T-cell (primary cell): ENCODE results near the gene LRFN4. TPM values are rescaled to one million over a fixed set of nuclear protein-coding genes. Genes with fewer than 3 reads are reported as not detected.
"Not testable (repeated sequence)": the region's sequence is repeated elsewhere in the genome, so short reads cannot be mapped to it uniquely, and the experiment has no call there.

ENCODE experiments used
- ATAC-seq, 4 experiments: fragments of 200-7000 bp in 3 of 4; fragments of 150-1000 bp in 1 of 4; cut with Tn5 transposase; replicated peaks in 1 of 4; 1 replicate in 3 of 4; 2 replicates in 1 of 4; pipeline ENCODE4 v1.10.0; 2021; ENCODE audit warnings: moderate library complexity in 3 of 4, mild to moderate bottlenecking in 2 of 4, moderate number of reproducible peaks in 1 of 4
- CTCF ChIA-PET, 2 donors: fragments of 300-600 bp; sonication (Branson Sonifier 250); formaldehyde crosslinking; loops; one replicate each; lab custom pipeline; 2022; ENCODE audit warnings: antibody characterized with exemption in 2 of 2; lab: Charles Lee
- POLR2A ChIA-PET, 2 donors: fragments of 300-600 bp; sonication (Branson Sonifier 250); formaldehyde crosslinking; loops; one replicate each; lab custom pipeline; 2022; ENCODE audit warnings: antibody characterized with exemption in 2 of 2; lab: Charles Lee
- DNase-seq, 35 experiments: peaks; one replicate each; pipeline versions ENCODE4 v3.0.0 to v3.0.0-alpha.2; 2013 to 2023
- H3K27ac ChIP-seq: one replicate; pipeline ENCODE4 v1.5.1; 2013; ENCODE audit warnings: low read length
- H3K27me3 ChIP-seq, 2 experiments: replicated peaks in 1 of 2; 1 replicate in 1 of 2; 2 replicates in 1 of 2; pipeline versions ENCODE4 v1.6.1 to v1.7.0; 2013; ENCODE audit warnings: low read length in 1 of 2, mixed read lengths in 1 of 2; ENCODE audit not compliant: control insufficient read depth in 2 of 2, insufficient read depth in 2 of 2; ENCODE audit errors: extremely low read depth in 1 of 2
- H3K36me3 ChIP-seq, 2 donors: 1 replicate in 1 of 2; 2 replicates in 1 of 2; pipeline versions ENCODE4 v1.6.1 to v1.7.0; 2013; ENCODE audit warnings: low read length in 1 of 2; ENCODE audit not compliant: control insufficient read depth in 2 of 2, insufficient read depth in 1 of 2; ENCODE audit errors: extremely low read depth in 1 of 2
- H3K4me1 ChIP-seq, 2 experiments: 1 replicate in 1 of 2; 2 replicates in 1 of 2; pipeline versions ENCODE4 v1.6.1 to v1.7.0; 2013; ENCODE audit warnings: low read length in 2 of 2, mixed read lengths in 1 of 2; ENCODE audit not compliant: insufficient read depth in 2 of 2, control insufficient read depth in 1 of 2; ENCODE audit errors: extremely low read depth in 1 of 2
- H3K4me3 ChIP-seq, 2 donors: 1 replicate in 1 of 2; 2 replicates in 1 of 2; pipeline versions ENCODE4 v1.5.1 to v1.7.0; 2013; ENCODE audit warnings: mild to moderate bottlenecking in 2 of 2, low read length in 1 of 2, moderate library complexity in 1 of 2; ENCODE audit not compliant: control insufficient read depth in 1 of 2; ENCODE audit errors: extremely low read depth in 1 of 2
- H3K9me3 ChIP-seq: 2 replicates; pipeline ENCODE4 v1.7.0; 2013
- H3K27ac Mint-ChIP-seq, 2 donors: one replicate each; pipeline ENCODE4 v1.8.0; 2020 to 2021; ENCODE audit warnings: mild to moderate bottlenecking in 2 of 2, mixed read lengths in 2 of 2
- H3K27me3 Mint-ChIP-seq, 2 donors: one replicate each; pipeline ENCODE4 v1.8.0; 2021 to 2022; ENCODE audit warnings: mixed read lengths in 2 of 2
- H3K36me3 Mint-ChIP-seq: one replicate; pipeline ENCODE4 v1.8.0; 2021; ENCODE audit warnings: mixed read lengths
- H3K4me1 Mint-ChIP-seq, 3 donors: one replicate each; pipeline ENCODE4 v1.8.0; 2020 to 2022; ENCODE audit warnings: mixed read lengths in 3 of 3, mild to moderate bottlenecking in 1 of 3
- H3K4me3 Mint-ChIP-seq, 3 donors: one replicate each; pipeline ENCODE4 v1.8.0; 2020 to 2022; ENCODE audit warnings: mild to moderate bottlenecking in 3 of 3, mixed read lengths in 3 of 3, moderate library complexity in 3 of 3
- H3K9me3 Mint-ChIP-seq, 3 donors: one replicate each; pipeline ENCODE4 v1.8.0; 2020 to 2022; ENCODE audit warnings: mixed read lengths in 3 of 3
- WGBS: methylation state at CpG from one replicate; pipeline ENCODE4 v1.1.5; 2013; ENCODE audit warnings: missing lambda C conversion rate; ENCODE audit not compliant: insufficient coverage; 5-methylcytosine and 5-hydroxymethylcytosine counted together
- total RNA-seq, 35 experiments: library from RNA in 6 of 35; stranded (reverse) in 6 of 35; fragments of 120-200 nt in 1 of 35; gene quantifications; one replicate each; pipeline versions ENCODE4 v1.2.1 to v1.2.4 and lab custom pipeline; 2013 to 2026

The LRFN4 gene
- total RNA-seq, 5 donors from 2014 or later (not counting 1 experiment from before 2014, with no cell fraction given) = 1.5 to 12.9 (median 6.7) TPM

DNA sequence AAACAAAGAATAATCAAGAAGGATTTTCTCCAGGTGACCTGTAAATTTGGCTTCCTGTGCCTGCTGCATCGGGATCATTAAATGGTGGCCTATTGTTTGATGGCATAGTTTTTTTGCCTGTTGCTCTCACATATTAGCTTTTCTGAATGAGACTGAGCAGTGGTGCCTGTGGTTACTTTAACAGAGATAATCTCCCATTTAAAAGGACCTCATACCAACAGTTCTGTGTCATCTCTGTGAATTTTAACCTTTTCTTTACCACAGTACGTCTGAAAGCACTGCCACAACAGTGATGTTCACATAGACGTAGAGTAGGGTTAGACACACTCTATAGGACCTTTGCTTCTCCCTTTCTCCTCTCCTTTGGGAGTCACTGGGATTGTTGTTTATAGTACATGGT is 36.5 kb upstream of the LRFN4 start:
- H3K4me3 Mint-ChIP-seq = no peak overlapping the region
- WGBS = no CpG with 5 or more reads among the region's 3 CpGs

GRCh38 chr11:66820901-66821300 is 36.0 kb upstream of the LRFN4 start:
- H3K27me3 ChIP-seq = no peaks in the 10 kb centered on the region
- 100% methylated on average over 1 of the region's 3 CpGs for WGBS
- no peak for ATAC-seq
- ChIA-PET CTCF (no interaction called here), POLR2A (no interaction called here)
- H3K27ac ChIP-seq = no peak overlapping the region
- DNase-seq = no peak
- H3K4me3 ChIP-seq = no peak overlapping the region
- no peaks in the 10 kb centered on the region for H3K36me3 ChIP-seq
- Mint-ChIP-seq H3K27ac (no peak overlapping the region), H3K4me1 (no peaks in the 10 kb centered on the region), H3K9me3 (no peaks in the 10 kb centered on the region), H3K36me3 (peaks cover 5% of the 10 kb centered on the region), H3K27me3 (no peaks in the 10 kb centered on the region), H3K4me3 (no peak overlapping the region)
- H3K4me1 ChIP-seq = no peaks in the 10 kb centered on the region
- H3K9me3 ChIP-seq = no peaks in the 10 kb centered on the region

More for the DNA sequence above, 36.5 kb upstream of the LRFN4 start:
- no peak overlapping the region for H3K4me3 ChIP-seq
- no peak for ATAC-seq
- Mint-ChIP-seq H3K27ac (no peak overlapping the region), H3K9me3 (no peaks in the 10 kb centered on the region), H3K4me1 (no peaks in the 10 kb centered on the region), H3K36me3 (peaks cover 7% of the 10 kb centered on the region), H3K27me3 (no peaks in the 10 kb centered on the region)
- ChIA-PET POLR2A (no interaction called here), CTCF (no interaction called here)
- DNase-seq = no peak
- H3K27ac ChIP-seq = no peak overlapping the region
- no peaks in the 10 kb centered on the region for H3K27me3 ChIP-seq
- H3K4me1 ChIP-seq = no peaks in the 10 kb centered on the region
- no peaks in the 10 kb centered on the region for H3K36me3 ChIP-seq
- no peaks in the 10 kb centered on the region for H3K9me3 ChIP-seq

GRCh38 chr11:66823700-66824099 is 33.2 kb upstream of the LRFN4 start:
- no peaks in the 10 kb centered on the region for H3K36me3 Mint-ChIP-seq
- Histone ChIP-seq H3K4me3 (no peak overlapping the region), H3K9me3 (no peaks in the 10 kb centered on the region), H3K4me1 (no peaks in the 10 kb centered on the region), H3K27me3 (no peaks in the 10 kb centered on the region), H3K27ac (no peak overlapping the region), H3K36me3 (peaks cover 0 to 5% of the 10 kb centered on the region in 2 donors)
- peaks cover 0 to 2% (median 0%) of the 10 kb centered on the region in 3 donors for H3K4me1 Mint-ChIP-seq
- ATAC-seq (no peak), DNase-seq (no peak)
- CTCF ChIA-PET = no interaction called here
- H3K27me3 Mint-ChIP-seq = no peaks in the 10 kb centered on the region
- no peak overlapping the region for H3K4me3 Mint-ChIP-seq
- H3K27ac Mint-ChIP-seq = no peak overlapping the region
- WGBS = 100% methylated on average over 1 of the region's 4 CpGs
- POLR2A ChIA-PET = no interaction called here
- no peaks in the 10 kb centered on the region for H3K9me3 Mint-ChIP-seq

GRCh38 chr11:66824573-66824972 is 32.3 kb upstream of the LRFN4 start:
- H3K27ac Mint-ChIP-seq, H3K9me3 Mint-ChIP-seq, H3K4me1 Mint-ChIP-seq, H3K36me3 Mint-ChIP-seq, POLR2A ChIA-PET, DNase-seq, H3K9me3 ChIP-seq, H3K27ac ChIP-seq, H3K4me3 ChIP-seq, H3K27me3 ChIP-seq, H3K27me3 Mint-ChIP-seq, H3K4me3 Mint-ChIP-seq, H3K36me3 ChIP-seq, ATAC-seq, H3K4me1 ChIP-seq: not testable (repeated sequence)
- CTCF ChIA-PET = interaction anchor here in 1 of 2 donors (0.5 kb wide), 1 partner anchor 168 kb away, joined by 3 read pairs; no protein-coding TSS in a partner anchor
- no CpG with 5 or more reads among the region's 4 CpGs for WGBS

- CTCF ChIA-PET = interaction anchor here (0.6 to 0.8 kb wide), 3 partner anchors 142 to 489 kb away, joined by 3 to 6 read pairs (median 4); partner anchors contain the start of gene BRMS1 (in 1 of the 2)
These were observed 22.4 kb upstream of the LRFN4 start for GRCh38 chr11:66834539-66834845.

GRCh38 chr11:66834943-66835342 is 21.9 kb upstream of the LRFN4 start:
- Mint-ChIP-seq H3K9me3 (no peaks in the 10 kb centered on the region), H3K4me3 (no peak overlapping the region), H3K36me3 (no peaks in the 10 kb centered on the region), H3K27ac (peak overlapping the region in 1 of 2 donors; percentile 30), H3K27me3 (no peaks in the 10 kb centered on the region), H3K4me1 (peaks cover 21 to 29% (median 22%) of the 10 kb centered on the region in 3 donors)
- H3K4me3 ChIP-seq = no peak overlapping the region
- H3K27ac ChIP-seq = no peak overlapping the region
- WGBS = 96% methylated on average over 3 of the region's 5 CpGs
- no peak for ATAC-seq
- H3K4me1 ChIP-seq = peaks cover 0 to 3% of the 10 kb centered on the region in 2 experiments
- no peaks in the 10 kb centered on the region for H3K27me3 ChIP-seq
- DNase-seq = no peak
- no peaks in the 10 kb centered on the region for H3K9me3 ChIP-seq
- CTCF ChIA-PET = interaction anchor here (0.6 to 0.8 kb wide), 4 partner anchors 142 to 490 kb away, joined by 3 to 6 read pairs (median 4); partner anchors contain the start of gene BRMS1 (in 1 of the 2)
- POLR2A ChIA-PET = no interaction called here
- peaks cover 3 to 16% of the 10 kb centered on the region in 2 donors for H3K36me3 ChIP-seq

More at GRCh38 chr11:66834539-66834845, 22.4 kb upstream of the LRFN4 start:
- WGBS = 73% methylated on average over 4 of the region's 4 CpGs
- Mint-ChIP-seq H3K9me3 (no peaks in the 10 kb centered on the region), H3K27ac (peak overlapping the region; percentile 37 to 44), H3K27me3 (no peaks in the 10 kb centered on the region), H3K4me1 (peaks cover 16 to 28% (median 17%) of the 10 kb centered on the region in 3 donors), H3K36me3 (no peaks in the 10 kb centered on the region), H3K4me3 (no peak overlapping the region)
- ATAC-seq (no peak), DNase-seq (no peak)
- peaks cover 3 to 15% of the 10 kb centered on the region in 2 donors for H3K36me3 ChIP-seq
- POLR2A ChIA-PET = no interaction called here
- H3K4me3 ChIP-seq = no peak overlapping the region
- H3K4me1 ChIP-seq = no peaks in the 10 kb centered on the region
- H3K27me3 ChIP-seq = no peaks in the 10 kb centered on the region
- no peak overlapping the region for H3K27ac ChIP-seq
- H3K9me3 ChIP-seq = no peaks in the 10 kb centered on the region
